ENCODE measurements around the gene DLX2. TPM values are rescaled to one million over a fixed set of nuclear protein-coding genes. Genes with fewer than 3 reads are reported as not detected.

The DLX2 gene
- total and polyA plus RNA-seq, 2 of the 13 experiments (the other 11 are each of a cell fraction or from before 2014, with no cell fraction given): 0.07 to 0.15 TPM

DNA sequence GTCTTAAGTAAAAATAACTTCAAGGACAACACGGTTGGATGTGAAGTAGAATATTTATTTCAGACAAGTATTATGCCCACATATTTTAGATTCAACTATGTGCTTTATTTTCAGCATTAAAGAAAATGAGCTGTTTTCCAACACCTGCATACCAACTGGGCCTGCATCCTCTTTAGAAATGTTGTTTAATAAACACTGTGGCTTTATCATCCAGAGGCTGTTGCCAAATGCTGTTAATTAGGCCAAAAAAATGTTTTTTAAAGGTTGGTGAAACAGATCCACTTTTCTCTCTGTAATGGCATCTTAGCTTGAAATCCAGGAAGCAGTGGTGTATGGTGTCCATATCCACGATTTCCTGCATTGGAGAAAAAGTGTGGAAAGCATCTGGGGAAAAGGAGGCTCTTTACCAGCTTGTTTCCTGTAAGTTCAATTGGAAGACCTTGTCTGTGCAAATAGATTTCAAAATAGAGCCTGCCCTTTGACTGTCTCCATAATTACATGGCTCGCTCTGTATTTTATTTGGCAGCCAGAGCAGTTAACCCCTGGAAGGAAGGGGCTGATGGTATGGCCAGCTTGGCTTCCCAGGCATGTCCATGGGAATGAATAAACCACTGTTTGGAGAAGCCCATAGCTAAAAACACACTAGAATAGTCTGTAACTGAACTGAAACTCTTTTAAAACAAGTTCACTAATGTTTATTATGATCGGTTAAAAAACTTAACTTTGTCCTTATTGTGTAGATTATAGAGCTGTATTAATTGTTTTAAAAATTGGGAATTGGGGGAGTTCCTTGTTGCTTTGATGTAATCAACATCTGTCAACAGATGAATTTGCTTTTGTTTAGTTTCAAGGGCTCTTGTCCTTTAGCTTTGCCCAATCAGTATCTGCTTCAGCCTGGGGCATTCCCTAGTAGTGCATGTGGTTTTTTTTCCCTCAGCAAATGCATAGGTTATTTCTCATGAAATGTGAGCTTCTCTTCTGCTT lies 50.4 kb downstream of the DLX2 start (continued):
- TF ChIP-seq, protein P1, sequence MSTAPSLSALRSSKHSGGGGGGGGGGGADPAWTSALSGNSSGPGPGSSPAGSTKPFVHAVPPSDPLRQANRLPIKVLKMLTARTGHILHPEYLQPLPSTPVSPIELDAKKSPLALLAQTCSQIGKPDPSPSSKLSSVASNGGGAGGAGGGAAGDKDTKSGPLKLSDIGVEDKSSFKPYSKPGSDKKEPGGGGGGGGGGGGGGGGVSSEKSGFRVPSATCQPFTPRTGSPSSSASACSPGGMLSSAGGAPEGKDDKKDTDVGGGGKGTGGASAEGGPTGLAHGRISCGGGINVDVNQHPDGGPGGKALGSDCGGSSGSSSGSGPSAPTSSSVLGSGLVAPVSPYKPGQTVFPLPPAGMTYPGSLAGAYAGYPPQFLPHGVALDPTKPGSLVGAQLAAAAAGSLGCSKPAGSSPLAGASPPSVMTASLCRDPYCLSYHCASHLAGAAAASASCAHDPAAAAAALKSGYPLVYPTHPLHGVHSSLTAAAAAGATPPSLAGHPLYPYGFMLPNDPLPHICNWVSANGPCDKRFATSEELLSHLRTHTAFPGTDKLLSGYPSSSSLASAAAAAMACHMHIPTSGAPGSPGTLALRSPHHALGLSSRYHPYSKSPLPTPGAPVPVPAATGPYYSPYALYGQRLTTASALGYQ (CRISPR knock-in tag; IDR thresholded peaks at IDR 0.05): peak; percentile 95
- TF ChIP-seq ZFP36L1 (CRISPR knock-in tag; IDR thresholded peaks at IDR 0.05): no peak
- TF ChIP-seq, protein P2, sequence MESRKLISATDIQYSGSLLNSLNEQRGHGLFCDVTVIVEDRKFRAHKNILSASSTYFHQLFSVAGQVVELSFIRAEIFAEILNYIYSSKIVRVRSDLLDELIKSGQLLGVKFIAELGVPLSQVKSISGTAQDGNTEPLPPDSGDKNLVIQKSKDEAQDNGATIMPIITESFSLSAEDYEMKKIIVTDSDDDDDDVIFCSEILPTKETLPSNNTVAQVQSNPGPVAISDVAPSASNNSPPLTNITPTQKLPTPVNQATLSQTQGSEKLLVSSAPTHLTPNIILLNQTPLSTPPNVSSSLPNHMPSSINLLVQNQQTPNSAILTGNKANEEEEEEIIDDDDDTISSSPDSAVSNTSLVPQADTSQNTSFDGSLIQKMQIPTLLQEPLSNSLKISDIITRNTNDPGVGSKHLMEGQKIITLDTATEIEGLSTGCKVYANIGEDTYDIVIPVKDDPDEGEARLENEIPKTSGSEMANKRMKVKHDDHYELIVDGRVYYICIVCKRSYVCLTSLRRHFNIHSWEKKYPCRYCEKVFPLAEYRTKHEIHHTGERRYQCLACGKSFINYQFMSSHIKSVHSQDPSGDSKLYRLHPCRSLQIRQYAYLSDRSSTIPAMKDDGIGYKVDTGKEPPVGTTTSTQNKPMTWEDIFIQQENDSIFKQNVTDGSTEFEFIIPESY (CRISPR knock-in tag; IDR thresholded peaks at IDR 0.05): peak; percentile 37; the same call in 1 of the 2 replicates
- TF ChIP-seq U2AF1 (optimal IDR thresholded peaks at IDR 0.05; ENCODE audit: low read depth, low read length): no peak
- no peak for TF ChIP-seq FOXA1 (IDR thresholded peaks at IDR 0.05)
- TF ChIP-seq FOXA1 (CRISPR knock-in tag; IDR thresholded peaks at IDR 0.05): peak; percentile 92
- no peak for TF ChIP-seq ZNF383 (CRISPR knock-in tag; IDR thresholded peaks at IDR 0.05; ENCODE audit: borderline replicate concordance)
- 0 out of 2 replicates have a peak, but pooled peaks have one; percentile 30 for TF ChIP-seq ZNF547 (CRISPR knock-in tag; IDR thresholded peaks at IDR 0.05)
- TF ChIP-seq, protein P3, sequence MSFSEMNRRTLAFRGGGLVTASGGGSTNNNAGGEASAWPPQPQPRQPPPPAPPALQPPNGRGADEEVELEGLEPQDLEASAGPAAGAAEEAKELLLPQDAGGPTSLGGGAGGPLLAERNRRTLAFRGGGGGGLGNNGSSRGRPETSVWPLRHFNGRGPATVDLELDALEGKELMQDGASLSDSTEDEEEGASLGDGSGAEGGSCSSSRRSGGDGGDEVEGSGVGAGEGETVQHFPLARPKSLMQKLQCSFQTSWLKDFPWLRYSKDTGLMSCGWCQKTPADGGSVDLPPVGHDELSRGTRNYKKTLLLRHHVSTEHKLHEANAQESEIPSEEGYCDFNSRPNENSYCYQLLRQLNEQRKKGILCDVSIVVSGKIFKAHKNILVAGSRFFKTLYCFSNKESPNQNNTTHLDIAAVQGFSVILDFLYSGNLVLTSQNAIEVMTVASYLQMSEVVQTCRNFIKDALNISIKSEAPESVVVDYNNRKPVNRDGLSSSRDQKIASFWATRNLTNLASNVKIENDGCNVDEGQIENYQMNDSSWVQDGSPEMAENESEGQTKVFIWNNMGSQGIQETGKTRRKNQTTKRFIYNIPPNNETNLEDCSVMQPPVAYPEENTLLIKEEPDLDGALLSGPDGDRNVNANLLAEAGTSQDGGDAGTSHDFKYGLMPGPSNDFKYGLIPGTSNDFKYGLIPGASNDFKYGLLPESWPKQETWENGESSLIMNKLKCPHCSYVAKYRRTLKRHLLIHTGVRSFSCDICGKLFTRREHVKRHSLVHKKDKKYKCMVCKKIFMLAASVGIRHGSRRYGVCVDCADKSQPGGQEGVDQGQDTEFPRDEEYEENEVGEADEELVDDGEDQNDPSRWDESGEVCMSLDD (CRISPR knock-in tag; IDR thresholded peaks at IDR 0.05; ENCODE audit: borderline replicate concordance): 0 out of 2 replicates have a peak, but pooled peaks have one; percentile 32
- peak; percentile 92 for TF ChIP-seq CCAR2 (optimal IDR thresholded peaks at IDR 0.05; ENCODE audit: low read depth, low read length)
- peak; percentile 92 for TF ChIP-seq RARA (CRISPR knock-in tag; IDR thresholded peaks at IDR 0.05)
- TF ChIP-seq ZNF598 (CRISPR knock-in tag; IDR thresholded peaks at IDR 0.05; ENCODE audit: borderline replicate concordance): no peak
- TF ChIP-seq TOPORS (CRISPR knock-in tag; IDR thresholded peaks at IDR 0.05): 0 out of 2 replicates have a peak, but pooled peaks have one; percentile 41
- TF ChIP-seq, protein P4, sequence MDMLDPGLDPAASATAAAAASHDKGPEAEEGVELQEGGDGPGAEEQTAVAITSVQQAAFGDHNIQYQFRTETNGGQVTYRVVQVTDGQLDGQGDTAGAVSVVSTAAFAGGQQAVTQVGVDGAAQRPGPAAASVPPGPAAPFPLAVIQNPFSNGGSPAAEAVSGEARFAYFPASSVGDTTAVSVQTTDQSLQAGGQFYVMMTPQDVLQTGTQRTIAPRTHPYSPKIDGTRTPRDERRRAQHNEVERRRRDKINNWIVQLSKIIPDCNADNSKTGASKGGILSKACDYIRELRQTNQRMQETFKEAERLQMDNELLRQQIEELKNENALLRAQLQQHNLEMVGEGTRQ (IDR thresholded peaks at IDR 0.05; ENCODE audit: low read depth, low read length): no peak
- TF ChIP-seq, protein P4 (CRISPR knock-in tag; IDR thresholded peaks at IDR 0.05; ENCODE audit: borderline replicate concordance): no peak
- TF ChIP-seq, protein P5, sequence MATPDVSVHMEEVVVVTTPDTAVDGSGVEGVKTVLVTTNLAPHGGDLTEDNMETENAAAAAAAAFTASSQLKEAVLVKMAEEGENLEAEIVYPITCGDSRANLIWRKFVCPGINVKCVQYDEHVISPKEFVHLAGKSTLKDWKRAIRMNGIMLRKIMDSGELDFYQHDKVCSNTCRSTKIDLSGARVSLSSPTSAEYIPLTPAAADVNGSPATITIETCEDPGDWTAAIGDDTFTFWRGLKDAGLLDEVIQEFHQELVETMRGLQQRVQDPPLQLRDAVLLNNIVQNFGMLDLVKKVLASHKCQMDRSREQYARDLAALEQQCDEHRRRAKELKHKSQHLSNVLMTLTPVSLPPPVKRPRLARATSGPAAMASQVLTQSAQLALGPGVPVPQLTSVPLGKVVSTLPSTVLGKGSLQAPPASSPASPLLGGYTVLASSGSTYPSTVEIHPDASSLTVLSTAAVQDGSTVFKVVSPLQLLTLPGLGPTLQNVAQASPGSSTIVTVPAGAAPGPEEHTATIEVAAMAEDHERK (CRISPR knock-in tag; IDR thresholded peaks at IDR 0.05; ENCODE audit: low read depth): no peak; the same call in 1 of the 2 replicates
- TF ChIP-seq HHEX (CRISPR knock-in tag; IDR thresholded peaks at IDR 0.05): peak; percentile 82; the same call in 1 of the 2 replicates
- no peak for TF ChIP-seq ZFP36L2 (CRISPR knock-in tag; IDR thresholded peaks at IDR 0.05)
